ENCODE results near the gene FRZB. TPM values are rescaled to one million over a fixed set of nuclear protein-coding genes. Genes with fewer than 3 reads are reported as not detected.
A peak's percentile ranks its signal among the peaks of the same experiment; 100 is the strongest.
"Not testable (repeated sequence)": the region's sequence is repeated elsewhere in the genome, so short reads cannot be mapped to it uniquely, and the experiment has no call there.

FRZB gene
- polyA plus RNA-seq, 10 donors: 7.9 to 42.4 (median 17.4) TPM

DNA sequence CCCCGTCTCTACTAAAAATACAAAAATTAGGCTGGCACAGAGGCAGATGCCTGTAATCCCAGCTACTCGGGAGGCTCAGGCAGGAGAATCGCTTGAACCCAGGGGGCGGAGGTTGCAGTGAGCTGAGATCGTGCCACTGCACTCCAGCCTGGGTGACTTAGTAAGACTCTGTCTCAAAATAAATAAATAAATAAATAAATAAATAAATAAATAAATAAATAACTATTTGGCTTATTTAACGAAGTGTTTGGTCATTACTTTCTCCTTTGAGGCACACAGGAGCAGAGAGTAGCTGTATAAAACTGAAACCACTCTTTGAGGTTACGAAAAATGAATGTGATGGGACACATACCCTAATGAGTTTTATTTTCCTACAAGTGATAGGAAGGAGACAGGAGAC, 26.6 kb upstream of the FRZB start:
- DNase-seq: not testable (repeated sequence)

DNA sequence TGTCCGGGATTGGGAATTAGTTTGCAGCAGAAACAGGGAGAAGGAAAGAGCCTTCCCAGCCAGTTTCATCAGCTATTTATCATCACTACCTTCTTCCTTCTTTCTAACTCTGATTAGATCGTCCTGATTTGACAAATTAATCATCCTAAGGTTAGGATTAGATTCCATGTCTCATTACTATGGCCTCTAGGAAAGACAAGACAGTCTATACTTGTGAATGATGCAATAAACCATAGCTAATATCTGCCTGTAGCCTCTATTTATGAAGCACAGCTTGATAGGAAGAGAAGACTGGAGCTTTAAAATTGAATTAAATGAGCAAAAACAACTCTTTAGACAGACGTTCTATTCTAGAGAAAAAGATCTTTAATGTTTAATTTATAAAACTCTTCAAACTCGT, 25.2 kb upstream of the FRZB start:
- DNase-seq: no peak

DNA sequence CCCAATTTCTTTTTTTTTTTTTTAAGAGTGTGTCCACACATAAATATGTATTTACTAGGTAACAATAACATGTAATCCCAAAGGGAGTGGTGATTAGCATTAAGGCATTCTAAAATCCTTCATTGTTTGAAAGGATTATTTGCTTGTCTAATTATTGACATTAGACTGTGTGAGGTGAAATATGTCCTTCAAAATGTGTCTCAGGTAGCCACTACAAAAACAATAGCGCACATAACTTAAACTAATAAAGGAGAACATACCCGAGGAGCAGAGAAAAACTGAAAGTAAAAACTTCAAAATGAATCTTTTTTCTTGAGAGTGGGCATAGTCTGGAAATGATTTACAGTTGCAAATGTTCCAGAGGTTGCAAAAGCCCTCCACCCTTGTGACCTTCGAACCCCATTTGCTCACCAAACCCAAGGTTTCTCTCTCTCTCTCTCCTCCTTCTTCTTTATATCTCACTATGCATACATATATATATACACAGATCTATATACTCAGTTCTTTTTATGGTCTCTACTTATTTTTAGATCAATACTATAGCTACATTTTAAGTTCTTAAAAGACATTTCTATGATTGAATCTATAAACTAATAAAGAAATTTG, 24.4 kb upstream of the FRZB start:
- DNase-seq: no peak

DNA sequence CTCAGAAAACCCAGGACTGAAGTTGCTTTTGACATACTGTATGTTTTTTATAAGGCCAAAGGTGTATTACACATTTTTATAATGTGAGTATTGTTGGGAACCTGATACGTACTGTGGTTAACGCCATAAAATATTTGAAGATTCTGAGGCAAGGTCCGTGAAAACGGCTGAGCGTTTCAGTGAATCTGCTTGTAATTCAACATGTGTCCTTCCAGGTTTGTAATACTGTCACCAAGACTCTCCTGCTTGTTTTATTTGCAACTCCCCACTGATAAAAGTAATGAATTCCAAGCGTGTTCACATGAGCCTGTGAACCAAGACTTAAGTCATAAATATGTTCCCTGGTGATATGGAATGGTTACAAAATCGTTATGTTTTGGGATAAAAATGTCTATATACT, 23.9 kb upstream of the FRZB start:
- DNase-seq: no peak

DNA sequence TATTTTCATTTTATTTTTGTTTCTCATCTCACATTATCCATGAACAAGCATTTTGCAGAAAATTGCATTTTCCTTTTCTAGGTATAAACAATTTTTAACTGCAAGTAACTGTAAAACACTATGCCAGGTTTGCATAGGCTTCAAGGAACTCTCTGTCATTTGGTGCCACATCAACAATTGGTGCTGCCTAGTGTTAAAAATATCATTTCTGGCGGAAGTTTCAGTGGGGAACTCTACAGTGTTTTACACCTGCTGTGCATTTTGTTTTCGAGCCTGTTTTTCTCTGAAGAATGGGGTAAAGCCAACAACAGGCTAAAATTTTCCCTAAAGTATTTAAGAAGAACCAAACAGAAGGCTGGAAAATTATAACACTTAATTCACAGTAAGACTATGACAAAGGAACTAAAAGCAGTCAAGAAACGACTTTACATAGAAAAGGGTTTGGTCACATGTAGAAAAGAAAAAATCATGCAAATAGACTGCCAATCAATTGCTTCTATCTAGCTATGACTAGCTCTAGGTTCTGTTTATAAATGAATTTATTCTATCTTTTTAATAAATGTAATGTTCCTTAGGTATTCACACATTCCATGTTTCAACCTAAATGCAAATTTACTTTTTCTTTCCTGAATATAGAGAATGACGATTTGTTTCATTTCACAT, 21.4 kb upstream of the FRZB start:
- DNase-seq: no peak

DNA sequence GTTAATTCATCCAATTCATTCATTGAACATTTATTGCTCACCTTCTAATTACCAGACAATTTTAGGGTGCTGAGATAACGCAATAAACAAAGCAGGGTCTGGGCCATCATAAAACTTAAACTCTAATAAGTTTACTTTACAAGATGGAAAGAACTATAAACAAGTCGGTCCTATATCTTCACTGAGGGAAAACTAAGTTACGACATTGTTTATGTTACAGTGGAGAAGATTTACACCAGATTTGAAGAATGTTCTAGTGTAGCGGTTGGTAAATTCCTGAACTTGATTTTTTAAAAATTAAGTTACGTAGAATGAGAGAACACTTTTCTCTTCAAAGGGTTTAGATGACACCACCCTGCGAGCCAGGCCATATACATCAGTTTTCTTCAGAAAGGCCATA, 20.7 kb upstream of the FRZB start:
- no peak for DNase-seq

DNA sequence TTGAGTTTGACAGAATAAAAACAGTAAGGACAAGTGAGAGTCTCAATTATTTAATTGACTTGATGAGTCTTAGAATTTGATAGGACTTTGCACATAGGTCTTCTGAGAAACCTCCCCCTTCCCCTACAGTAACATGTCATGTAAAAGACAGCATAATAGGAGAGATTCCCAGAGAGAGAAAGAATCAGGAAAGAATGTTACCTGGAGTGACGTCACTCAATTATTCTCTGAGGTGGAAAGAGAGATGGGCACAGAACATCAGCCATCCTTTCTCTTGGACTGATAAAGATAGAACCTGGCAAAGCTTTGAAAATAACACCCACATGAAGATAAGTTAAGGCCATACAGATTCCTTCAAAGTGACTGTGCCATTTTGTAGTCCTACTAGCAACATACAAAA, 19.3 kb upstream of the FRZB start:
- no peak for DNase-seq

DNA sequence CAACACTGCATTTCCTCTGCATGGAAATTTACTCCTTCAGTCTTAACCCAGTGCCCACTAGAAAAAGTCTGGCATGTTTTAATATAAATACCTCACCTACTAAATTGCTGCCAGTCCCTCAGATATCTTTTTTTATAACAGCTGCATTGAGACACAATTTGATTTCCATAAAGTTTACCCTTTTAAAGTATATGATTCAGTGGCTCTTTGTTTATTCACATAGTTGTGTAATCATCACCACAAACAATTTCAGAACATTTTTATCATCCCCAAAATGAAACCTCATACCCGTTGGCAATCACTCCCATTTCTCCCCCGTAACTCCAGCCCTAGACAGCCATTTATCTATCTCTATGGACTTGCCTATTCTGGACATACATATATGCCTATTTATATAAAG, 17.0 kb upstream of the FRZB start:
- no peak for DNase-seq

DNA sequence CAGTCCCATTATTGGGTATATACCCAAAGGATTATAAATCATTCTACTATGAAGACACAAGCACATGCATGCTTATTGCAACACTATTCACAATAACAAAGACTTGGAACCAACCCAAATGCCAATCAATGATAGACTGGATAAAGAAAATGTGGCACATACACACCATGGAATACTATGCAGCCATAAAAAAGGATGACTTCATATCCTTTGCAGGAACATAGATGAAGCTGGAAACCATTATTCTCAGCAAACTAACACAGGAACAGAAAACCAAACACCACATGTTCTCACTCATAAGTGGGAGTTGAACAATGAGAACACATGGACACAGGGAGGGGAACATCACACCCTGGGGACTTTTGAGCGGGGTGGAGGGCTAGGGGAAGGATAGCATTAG, 13.7 kb upstream of the FRZB start:
- not testable (repeated sequence) for DNase-seq

DNA sequence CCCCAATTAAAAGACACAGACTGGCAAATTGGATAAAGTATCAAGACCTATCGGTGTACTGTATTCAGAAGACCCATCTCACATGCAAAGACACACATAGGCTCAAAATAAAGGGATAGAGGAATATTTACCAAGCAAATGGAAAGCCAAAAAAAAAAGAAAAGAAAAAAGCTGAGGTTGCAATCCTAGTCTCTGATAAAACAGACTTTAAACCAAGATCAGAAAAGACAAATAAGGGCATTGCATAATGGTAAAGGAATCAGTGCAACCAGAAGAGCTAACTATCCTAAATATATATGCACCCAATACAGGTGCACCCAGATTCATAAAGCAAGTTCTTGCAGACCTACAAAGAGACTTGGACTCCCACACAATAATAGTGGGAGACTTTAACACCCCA, 10.2 kb upstream of the FRZB start:
- not testable (repeated sequence) for DNase-seq

DNA sequence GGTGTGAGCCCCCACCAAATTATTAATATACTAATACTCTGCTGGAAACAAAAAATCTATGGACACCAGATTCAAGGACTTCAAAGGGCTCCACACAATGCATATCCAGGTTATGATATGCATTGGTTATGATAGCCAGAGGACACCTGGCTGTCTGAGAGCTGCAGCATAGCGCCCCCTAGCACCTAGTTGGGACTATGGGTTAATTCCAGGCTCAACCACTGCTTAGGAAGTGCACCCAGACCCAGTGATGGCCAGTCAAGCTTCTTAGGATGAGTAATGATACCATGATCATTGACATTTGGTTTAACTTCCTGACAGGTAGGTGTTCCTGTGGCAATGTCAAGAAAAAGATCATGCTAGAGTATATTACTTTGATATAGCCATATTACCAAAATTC, 3.8 kb upstream of the FRZB start:
- DNase-seq: no peak

DNA sequence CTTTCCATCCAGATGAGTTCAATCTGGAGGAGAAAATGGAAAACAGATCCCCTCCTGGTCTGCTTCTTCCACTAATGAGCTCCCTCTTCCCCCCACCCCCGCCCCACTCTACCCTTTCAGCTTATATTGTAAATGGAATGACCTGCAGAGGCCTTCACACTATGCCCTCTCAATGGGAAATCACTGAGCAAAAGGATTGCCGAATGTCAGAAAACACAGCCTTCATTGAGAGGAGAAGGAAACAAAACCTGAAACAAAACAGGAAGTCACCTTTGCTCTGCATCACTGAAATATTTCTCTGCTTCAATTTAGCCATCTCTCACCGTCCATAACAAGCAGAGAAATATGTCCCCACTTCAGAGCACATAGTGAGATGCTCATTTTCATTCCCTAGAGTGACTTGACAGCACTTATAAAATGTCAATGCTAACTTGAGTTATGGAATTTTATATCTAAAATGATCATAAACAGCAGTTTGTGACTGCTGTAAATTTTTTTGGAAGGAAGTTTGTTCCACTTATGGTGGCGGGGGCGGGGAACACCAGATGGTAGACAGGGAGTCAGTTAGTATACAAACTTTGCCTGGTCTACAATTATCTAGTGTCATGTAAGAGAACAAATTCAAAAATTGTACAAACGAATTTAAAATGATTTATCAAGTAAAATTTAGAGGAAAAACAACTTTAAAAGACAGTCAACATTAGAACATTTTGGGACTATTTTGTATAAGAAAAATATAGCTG, 1.8 kb upstream of the FRZB start:
- peak in 1 of 3 donors; percentile 16 for DNase-seq

DNA sequence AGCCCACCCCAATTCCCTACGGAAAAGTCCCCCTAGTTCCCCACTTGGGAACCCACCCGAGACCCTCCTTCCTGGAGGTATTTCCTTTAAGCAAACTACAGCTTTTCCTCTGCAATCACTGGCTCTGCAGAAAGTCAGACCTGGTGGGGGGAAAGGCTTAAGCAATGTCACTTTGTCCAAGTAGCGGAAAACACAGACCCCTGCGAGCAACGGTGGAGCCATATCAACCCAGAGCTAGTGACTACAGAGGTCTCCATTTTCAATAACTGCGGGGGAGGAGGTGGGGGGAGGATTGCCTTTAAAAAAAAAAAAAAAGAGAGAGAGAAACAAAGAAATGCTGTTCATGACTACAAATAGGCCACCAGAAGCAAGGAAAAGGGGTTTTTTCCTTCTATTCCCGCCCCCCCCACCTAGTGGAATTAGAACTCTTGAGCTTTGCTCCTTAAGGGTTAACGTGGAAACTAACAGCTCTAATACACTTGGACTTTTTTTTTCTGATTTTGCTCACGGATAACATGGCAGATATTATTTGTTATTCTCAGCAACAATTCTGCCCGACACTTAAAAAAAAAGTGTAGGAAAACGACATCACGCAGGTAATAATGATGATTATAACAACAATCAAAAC, 1.1 kb upstream of the FRZB start:
- peak in 1 of 3 donors; percentile 40 for DNase-seq

DNA sequence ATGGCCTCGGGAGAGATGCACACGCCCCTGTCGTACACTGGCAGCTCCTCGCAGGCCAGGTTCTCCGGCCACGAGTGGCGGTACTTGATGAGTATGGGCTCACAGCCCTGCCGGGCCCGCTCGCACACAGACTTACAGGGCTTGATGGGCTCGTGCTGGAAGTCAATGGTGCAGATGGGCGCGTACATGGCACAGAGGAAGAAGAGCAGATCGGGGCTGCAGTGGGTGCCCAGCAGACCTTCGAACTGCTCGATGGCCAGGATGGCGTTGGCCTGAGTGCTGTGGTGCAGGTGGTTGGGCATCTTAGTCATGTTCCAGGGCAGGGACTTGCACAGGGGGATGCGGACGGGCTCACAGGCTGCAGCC, 359 bp downstream of the FRZB start:
- DNase-seq: no peak

DNA sequence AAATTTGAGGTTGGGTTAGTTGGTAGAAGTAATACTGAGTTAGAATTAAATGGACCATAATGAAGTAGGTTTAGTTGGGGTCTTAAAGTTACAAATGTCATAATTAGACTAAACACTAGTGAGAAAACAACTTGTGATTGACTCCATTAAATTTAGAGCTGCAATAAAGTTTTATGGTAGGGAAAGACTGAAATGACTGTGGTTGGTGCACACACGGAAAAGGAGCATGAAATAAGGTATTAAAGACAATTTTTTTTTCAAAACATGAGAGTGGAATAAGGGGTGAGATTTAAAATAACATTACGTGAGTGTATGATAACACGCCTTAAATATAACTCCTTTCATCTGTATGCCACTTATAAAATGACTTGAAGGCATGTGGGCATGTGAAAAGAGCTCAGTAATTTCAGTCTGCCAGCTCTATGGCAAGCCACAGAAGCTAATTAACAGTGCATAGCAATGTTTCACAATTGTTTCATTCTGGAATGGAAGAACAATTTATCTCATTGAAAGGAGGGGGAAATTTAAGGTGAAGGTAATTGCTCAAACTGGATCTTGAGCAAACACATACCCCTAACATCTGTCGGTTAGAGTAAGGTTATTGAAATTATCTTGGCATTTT, 1.4 kb downstream of the FRZB start:
- DNase-seq: no peak

DNA sequence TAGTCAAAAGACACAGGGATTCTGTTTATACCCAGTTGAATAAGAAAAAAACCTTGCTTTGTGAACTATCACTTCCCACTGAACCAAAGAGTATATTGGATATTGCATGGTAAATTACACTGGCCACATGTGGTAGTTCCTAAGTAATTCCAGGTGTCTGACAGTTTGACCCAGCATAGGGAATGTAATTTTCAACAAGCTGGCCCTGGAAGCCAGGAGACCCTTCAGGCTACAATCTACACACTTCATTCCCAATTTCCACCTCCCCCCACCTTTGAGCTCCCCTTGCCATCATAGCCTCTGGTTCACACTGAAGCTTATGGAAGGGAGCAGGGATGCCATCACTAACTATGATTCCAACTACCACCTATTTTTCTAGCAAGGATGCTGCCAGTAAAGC, 2.8 kb downstream of the FRZB start:
- no peak for DNase-seq

DNA sequence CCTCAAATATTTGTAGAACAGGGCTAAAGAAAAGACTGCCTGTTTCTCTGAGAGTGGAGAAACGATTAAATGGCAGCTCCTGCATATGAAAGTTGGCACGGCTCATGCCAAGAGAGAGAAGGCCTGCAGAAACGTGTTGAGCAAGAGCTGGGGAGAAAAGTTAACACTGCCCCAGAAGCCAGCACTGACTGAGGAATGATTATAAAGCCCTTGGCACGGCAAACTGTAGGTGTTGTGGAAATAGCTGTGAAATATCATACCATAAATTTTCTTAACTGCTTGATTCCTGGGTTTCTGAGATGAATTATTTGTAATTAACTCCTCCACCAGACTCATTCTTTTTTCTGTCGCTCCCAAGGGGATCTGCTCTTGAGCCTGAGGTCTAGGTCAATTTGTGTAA, 4.3 kb downstream of the FRZB start:
- no peak for DNase-seq

DNA sequence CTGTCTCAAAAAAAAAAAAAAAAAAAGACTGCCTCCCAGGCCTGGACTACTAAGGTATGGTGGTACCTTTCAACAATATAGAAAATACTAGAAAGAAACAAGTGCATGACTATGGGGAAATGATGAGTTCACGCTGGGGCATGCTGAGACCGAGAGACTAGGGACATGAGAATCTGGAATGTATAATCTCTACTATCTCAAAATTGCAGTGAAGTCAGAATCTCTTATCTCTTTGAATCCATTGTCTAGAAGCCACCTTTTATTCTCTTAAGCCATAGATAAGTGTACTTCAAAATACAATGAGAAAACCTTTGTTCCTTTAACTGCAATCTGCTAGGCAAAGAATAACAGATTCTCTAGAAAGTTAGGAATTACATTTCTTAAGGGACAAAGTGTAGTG, 5.6 kb downstream of the FRZB start:
- DNase-seq: no peak

DNA sequence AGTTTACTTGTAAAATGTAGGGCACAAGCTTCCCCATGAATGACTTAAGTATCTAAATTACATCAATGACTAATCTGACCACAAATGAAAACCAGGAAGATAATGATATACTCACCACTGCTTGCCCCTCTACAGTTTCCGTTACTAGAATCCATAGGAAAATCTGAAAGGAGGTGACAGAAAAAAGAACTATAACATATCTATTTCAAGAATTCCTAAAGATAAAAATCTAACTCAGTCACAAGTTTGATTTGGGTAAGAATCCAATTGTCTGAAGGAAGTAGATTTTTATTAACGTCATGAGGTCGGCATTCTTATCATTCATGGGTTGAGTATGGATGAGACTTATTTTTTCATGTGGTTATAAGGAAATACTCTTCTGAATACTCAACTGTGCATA, 7.8 kb downstream of the FRZB start:
- DNase-seq: no peak

DNA sequence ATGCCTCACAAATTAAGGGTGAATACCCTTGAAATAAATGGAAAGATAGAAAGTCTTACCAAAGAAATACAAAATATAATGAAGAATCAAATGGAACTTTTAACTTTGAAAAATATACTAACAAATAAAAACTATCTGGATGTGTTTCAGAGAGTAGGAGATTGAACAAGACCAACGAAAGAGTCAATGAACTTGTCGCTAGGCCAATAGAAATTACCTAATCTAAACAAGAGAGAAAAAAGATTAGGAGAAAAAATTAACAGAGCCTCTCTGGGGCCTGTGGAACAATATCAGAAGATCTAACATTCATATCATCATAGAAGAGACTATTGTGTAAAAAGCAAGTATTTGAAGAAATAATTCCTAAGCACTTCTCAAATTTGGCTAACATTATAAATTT, 11.1 kb downstream of the FRZB start:
- DNase-seq: no peak

DNA sequence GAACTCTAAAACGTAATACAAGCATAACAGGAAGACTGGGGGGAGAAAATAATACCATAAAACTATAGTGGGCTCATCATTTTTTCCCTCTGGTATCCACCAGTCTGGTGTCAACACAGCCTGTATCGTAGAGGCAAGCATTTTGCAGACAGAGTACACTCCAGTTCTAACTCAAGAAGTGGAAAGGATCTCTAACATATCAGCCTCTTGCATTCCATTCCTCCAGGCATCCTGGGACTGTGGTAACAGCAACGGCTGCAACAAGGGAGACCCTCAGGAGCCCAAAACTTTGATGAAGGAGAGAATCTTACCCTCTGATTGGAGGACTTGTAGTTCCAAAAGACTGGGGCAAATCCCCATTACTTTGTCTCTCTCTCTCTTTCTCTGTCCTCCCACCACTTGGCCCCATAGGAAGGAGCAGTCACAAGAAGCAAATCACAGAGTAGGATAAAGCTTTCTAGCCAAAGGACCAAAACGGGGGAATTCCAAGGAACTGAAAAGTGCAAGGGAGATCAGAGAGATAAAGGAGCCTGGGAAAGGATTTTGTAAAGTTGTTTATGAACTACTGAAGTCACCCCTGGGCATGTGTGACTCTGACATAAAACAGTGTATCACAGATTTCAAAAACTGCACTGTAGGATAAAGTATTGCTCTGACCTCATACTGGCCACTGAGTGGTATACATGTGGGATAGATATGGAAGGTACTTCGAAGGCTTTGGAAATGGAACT, 11.9 kb downstream of the FRZB start:
- no peak for DNase-seq

DNA sequence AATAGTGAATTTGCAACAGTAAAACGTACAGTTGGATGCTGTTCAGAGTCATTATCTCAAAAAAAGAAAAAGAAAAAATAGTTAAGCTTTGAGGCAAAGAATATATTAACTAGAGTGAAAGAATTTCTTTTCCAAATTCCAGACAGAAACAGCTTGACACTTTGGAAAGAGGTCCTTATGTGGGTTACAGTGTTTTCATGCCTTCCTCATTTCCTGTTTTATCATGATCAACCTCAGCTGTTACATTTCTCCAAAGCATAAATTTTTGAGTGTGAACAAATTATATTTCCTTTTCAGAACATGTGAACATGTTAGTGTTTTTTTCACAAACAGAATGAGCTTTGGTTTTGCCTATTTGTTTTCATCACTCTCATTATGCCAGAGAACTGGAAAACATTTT, 13.6 kb downstream of the FRZB start:
- DNase-seq: no peak

All from muscle of back (tissue), 11 donors.